MV-4-11 (cell line): ENCODE data around the gene MTMR12.

ENCODE experiments used
- DNase-seq: peaks from one replicate; lab custom pipeline; 2025; lab: John Stamatoyannopoulos, UW

The MTMR12 gene

DNA sequence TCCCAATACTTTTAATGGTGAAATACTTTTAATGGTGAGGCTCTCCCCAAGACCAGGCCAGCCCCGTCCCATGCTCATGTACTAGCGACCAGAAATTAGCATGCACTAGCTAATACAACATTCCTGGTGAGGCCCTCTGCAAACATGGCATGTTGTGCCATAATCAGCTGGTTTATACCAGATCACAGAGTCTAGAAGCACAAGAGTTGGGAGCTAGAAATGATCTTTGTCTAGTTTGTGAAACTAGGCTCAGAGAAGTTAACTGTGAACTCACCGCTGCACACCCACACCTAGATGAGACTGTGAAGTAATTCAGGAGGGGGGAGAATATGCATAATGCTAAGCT lies 37.4 kb downstream of the MTMR12 start:
- peak; percentile 19 for DNase-seq

DNA sequence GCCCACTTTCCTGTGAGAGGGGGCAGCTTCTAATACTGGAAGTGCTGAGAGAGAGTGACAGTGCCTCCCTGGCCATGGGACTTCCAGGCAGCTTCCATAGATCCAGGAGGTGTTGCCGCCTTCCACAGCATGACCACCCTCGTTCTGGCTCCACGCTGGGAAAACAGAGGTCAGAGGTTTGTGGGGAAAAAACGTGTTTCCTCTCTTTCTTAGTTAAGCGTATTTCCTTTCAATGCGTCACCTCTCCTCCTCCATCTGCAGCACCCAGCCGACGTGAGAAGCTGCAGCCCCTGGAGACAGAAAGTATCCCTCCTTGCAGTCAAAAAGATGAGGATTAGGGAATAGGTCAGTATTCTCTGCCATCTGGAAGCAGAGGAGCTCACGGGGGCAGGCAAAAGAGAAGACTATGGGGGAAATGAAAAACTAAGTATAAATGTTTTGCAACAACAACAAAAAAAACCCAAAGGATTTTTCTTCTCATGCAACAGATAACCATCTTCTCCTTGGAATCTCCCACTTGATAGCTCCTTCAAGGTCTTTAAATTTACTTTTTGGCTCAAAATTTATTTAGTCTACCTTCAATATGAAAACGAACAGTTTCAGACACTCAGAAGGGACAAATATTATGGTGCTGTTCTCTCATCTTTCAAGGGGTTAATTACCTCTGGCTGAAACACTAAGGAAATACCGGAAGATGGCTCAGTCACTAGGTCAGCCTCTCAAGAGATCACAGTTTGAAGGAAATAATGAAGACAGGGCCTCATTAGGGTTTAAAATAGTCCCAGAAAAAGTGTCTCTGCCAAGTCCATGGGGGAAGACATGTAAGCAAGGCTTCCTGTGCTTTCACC lies 38.0 kb downstream of the MTMR12 start:
- no peak for DNase-seq

DNA sequence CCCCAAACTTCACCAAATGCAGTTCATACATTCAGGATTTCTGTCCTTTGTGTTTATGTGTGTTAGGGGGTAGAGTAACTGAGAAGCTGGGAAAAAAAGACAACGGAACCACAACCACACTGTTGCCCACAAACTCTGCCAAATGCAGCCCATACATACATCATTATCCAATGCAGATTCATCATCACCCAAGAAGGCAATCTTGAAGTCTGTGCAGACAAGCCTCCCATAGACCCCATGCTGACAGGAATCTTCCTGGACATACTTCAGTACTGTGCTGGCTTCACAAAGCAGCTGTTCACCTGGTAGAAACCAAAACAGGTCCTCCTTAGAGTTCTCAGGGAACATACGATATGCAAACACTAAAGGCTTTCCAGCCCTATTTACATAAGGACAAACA lies 38.9 kb downstream of the MTMR12 start:
- no peak for DNase-seq

DNA sequence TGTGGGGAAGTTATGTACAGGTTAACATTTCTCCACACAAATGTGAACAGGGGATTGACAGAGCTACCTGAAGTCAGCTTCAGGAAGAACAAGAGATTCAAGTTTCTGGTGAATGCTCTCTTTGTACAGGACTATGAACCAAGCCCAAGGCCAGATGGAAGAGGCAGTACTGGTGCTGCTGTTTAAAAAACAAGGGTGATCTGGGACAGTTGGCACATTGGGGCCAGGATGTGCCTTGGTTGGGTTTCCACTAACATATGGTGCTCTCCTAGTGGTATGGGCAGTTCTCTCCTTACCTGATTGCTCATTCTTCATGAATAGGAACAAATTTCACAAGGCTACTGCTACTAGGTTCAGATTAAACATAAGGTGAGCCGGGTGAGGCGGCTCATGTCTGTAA lies 40.0 kb downstream of the MTMR12 start:
- no peak for DNase-seq

- no peak for DNase-seq
These were observed 41.8 kb downstream of the MTMR12 start for GRCh38 chr5:32270946-32271345.

DNA sequence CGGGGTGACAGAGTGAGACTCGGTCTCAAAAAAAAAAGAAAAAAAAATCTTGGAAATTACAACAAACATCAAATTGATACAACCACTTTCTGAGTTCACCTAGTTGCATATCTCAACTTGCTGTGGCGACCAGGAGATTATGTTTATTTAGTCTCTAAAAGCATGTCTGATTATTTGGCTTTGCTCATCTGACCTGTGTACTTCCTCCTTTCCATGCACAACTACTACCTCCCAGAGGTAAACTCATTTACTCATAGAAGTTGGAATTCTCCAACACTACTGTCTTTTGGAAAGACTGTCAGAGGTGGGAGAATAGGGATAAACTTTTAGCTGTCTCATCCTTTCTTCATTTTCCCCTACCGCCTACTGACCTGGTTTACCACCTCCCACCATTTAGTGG lies 42.6 kb downstream of the MTMR12 start:
- no peak for DNase-seq

DNA sequence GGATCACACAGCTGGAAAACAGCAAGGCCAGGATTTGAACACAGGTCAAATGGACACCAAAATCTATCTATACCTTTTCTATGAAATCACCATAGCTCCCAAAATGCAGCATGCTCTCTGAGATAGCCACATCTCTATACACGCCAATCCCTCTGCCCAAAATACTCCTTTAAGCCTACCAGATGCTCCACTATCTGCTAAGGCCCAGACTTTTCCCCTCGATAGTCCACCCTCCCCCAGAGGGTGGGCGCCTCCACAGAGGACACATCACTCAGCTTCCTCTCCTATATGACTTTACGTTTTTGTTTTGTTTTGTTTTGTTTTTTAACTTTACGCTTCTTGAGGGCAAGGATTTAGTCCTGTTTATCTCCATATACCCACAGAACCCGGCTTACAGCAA lies 46.8 kb downstream of the MTMR12 start:
- DNase-seq: no peak

DNA sequence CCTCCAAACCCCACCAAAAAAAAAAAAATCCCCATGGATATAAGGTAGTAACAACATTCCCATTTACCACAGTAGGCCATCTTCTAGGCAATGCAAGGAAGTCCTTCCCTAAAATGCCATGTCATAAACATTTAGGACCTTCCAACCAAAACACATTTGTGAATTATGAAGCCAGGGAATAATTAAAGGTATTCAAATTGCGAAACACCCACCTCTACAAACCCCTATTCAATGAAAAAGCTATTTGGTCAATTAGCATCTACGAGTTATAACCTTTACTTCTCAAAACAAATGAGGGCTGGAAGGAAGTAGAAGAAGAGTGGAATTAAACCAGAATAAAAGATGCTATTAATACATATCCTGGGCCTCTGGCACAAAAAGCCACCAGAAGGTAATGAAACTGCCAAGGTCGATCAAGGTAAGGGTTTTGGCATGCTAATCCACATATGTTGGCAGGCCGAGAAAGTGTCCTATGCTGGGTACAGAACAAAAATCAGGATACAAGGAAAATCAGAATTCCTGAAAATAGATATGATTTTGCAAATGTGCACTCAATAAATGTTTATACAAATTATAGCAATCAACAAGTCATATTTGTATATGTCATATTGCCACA lies 47.7 kb downstream of the MTMR12 start:
- no peak for DNase-seq

GRCh38 chr5:32263684-32264083 lies 49.1 kb downstream of the MTMR12 start:
- no peak for DNase-seq

GRCh38 chr5:32261198-32261597 lies 51.5 kb downstream of the MTMR12 start:
- DNase-seq: peak; percentile 76

DNA sequence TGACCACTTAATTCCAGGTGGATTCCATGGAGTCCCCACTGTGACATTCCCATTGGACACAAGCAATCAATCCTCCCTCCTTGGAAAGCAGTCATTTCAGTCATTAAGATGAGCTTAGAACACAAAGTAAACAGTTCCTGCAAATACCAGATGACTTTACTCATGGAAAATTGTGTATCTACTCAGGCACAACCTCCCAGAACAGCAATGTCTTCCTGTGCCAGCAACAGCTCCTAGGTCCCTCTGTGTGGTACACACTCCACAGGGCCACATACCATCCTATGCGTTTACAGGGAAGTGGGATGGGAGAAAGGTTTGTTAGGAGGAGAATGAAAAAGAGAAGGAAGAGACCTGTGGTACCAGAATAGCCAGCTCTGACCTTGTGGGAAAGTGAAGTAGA lies 53.7 kb downstream of the MTMR12 start:
- DNase-seq: no peak

DNA sequence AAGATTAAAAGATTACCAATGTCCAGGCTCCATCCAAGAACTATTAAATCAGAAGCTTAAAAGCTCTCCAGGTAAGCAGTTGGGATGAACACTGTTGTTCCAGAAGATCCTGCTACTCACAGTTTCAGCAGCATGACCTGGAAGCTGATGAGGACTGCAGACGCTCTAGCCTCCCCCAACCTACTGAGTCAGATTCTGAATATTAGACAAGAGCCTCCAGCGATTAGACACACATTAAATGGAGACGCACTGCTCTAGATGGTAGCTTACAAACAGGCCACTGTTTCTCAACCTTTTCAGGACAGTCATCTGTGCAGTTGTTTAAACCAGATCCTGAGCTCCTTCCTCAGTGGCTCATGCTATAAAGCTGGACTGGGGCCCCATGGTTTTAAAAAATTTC lies 54.3 kb downstream of the MTMR12 start:
- no peak for DNase-seq

DNA sequence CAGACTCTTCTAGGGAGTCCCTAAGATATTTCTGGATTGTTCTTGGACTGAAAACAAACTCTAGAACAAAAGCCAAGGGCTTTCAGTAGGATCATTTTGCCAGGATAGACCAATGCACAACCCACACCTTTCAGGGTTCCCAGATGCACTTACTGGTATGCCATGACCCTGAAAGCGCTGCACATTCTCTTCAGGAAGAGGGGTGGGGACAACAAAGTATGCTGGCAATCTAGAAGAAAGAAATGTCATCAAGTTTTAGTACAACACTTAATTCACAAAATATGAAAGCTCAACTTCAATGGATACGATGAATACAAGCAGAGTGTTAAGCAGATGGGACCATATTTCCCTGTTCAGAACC lies 57.2 kb downstream of the MTMR12 start:
- no peak for DNase-seq

DNA sequence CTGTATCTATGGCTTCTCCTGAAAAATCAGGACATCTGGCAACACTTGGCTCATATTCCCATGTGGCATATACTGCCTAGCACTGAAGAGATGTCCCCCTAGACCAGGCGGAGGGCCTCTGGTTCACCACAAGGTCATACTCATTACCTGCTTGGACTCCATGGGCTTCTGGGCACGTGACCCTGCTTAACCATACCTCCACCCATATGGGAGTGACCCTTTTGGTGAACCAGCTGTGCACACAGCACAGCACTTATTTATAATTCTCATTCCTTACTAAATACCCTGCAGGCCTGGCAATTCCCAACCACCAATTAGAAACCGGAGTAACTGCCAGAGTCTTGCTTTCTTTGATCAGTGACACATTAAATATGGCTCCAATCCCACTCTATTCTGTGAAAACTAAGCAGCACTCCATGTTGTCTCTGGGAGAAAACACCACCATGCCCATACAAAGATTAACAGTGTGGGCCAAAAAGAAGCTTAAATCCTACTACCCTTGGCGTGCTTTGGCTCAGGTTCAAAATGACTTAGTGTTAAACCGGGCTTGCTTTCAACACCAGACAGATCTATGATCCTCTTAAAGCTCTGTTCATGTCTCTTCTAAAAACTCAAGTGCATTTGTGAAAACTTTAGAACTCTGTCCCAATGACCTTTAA lies 57.7 kb downstream of the MTMR12 start:
- DNase-seq: no peak

DNA sequence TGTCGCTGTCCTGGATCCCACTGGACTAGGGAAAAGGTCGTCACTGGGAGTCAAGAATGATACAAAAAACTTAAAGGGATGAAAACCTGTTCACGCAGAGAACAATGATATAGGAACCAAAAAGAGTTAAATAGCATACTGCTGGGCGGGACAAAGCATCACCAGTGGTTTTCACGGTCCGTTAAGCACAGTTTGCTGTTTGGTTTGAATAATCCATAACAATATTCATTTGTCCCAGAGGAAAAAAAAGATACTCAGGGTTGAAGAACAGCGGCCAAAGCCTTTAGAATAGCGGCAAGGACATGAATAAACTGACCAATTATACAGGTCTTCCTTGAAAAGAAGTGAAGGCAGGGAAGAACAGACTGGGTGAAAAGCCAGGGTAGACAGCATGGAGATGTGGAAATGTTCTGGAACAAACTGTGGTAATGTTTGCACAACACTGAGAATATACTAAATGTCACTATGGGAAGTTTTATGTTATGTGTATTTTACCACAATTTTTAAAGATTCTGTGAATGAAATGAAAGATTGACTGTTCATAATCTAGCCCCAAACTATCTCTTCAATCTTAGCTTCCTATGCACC lies 60.8 kb downstream of the MTMR12 start:
- DNase-seq: no peak

GRCh38 chr5:32249668-32250067 lies 63.1 kb downstream of the MTMR12 start:
- DNase-seq: no peak

DNA sequence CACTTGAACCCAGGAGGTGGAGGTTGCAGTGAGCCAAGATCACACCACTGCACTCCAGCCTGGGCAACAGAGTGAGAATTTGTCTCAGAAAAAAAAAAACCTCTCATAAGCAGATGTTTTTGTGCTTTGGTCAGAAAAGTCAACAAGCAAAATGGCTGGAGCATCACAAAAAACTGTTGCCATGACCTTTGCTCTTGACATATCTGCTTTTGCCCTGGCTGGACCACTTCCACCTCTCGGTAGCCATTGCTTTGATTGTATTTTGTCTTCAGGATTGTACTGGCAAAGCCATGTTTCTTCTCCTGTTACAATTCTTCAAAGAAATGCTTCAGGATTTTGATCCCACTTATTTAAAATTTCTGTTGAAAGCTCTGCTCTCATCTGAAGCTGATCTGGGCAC lies 67.0 kb downstream of the MTMR12 start:
- no peak for DNase-seq

DNA sequence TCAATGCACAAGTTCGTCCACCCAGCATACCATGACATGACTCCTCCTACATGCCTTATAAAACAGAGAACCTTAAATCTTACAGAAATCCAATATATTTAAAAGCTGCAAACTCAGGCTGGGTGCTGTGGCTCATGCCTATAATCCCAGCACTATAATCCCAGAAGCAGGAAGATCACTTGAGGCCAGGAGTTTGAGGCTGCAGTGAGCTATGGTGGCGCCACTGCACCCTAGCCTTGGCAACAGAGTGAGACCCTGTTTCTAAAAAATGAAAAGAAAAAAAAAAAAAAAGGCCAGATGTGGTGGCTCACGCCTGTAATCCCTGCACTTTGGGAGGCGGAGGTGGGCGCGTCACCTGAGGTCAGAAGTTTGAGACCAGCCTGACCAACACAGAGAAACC lies 68.7 kb downstream of the MTMR12 start:
- no peak for DNase-seq

DNA sequence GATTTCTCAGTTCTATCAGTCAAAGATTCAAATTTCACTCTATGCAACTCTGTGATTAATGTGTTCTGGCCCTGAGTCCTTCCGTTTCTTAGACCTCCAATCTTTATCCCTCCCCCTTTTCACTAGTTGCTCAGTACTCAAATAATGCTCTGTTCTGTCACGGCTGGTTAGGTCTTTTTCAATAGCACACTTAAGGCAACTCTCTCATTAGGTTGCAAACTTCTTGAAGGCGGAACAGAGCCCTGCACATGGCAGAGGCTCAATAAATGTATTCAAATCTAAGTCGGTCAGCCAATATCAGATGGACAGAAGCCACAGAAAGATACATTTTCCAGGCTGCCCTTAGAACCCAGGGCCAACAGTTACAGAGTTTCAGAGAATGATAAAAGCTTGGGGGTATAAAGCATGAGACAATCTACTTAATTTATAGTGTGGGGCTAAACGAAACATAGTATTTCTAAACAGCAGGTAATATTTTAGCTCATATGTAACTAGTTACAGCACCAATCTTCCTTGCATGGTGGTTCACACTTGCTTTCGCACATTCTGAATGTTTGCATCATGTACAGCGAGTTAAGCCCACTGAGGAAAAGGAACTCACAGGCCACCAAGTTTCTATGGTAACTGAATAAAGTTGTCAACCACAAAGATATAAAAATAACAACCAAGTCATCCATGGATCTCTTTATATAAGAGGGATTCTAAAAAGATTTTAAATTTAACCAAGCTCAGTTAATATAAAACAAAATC lies 71.5 kb downstream of the MTMR12 start:
- DNase-seq: peak; percentile 52

DNA sequence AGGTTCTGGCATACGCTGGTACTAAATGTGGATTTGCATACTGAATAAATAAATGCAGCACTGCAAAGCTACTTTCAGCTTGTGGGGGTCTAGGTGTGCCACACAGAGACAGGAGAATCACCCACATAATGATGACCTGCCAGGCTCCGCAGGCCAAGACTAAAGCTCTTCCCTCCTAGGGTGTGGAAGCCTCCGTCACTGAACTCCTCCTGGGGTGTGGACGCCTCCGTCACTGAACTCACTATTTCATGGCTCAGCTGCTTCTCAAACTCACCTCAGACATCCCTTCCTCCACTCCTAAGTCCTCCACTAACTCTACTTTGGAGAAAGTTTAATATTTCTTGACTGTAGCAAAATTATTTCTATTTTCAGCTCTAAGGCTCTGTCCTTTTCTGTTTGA lies 73.4 kb downstream of the MTMR12 start:
- no peak for DNase-seq

GRCh38 chr5:32233696-32234447 lies 78.9 kb downstream of the MTMR12 start:
- DNase-seq: peak; percentile 81
